ENCODE measurements around the gene SETD7. TPM values are rescaled to one million over a fixed set of nuclear protein-coding genes. Genes with fewer than 3 reads are reported as not detected.

The SETD7 gene
- polyA plus RNA-seq, 3 donors, result 14.1 to 16.8 (median 15.4) TPM

- H3K4me3 Mint-ChIP-seq, result no peak overlapping the region
Observed at GRCh38 chr4:139501527-139501926, 54.5 kb downstream of the SETD7 start.

GRCh38 chr4:139501117-139501516 is 54.9 kb downstream of the SETD7 start:
- no peak for TF ChIP-seq CTCF (IDR thresholded peaks at IDR 0.05)
- H3K4me1 Mint-ChIP-seq, result peaks cover 29% of the 10 kb centered on the region
- H3K36me3 Mint-ChIP-seq, result peaks cover 14 to 15% of the 10 kb centered on the region in 2 donors
- Histone ChIP-seq H3K9me3 (replicated peaks in 1 of 2; ENCODE audit: control insufficient read depth in 1 of 2, insufficient read depth in 1 of 2, low read length in 2 of 2) (no peaks in the 10 kb centered on the region), H3K4me2 (replicated peaks; ENCODE audit: extremely low read depth, low read length, poor library complexity, severe bottlenecking) (no peak overlapping the region), H2AFZ (ENCODE audit: insufficient read depth, low read depth, low read length, poor library complexity, severe bottlenecking) (no peak overlapping the region), H3K36me3 (replicated peaks in 1 of 2; ENCODE audit: control insufficient read depth in 1 of 2, insufficient read depth in 2 of 2, low read length in 2 of 2) (peaks cover under 1 to 13% of the 10 kb centered on the region in 2 donors), H3K27me3 (ENCODE audit: control insufficient read depth in 2 of 2, insufficient read depth in 2 of 2, low read length in 2 of 2) (no peaks in the 10 kb centered on the region), H3K79me2 (ENCODE audit: insufficient read depth, low read length) (no peaks in the 10 kb centered on the region), H3K4me1 (ENCODE audit: control insufficient read depth in 1 of 2, insufficient read depth in 2 of 2, low read length in 2 of 2) (peaks cover 5% of the 10 kb centered on the region in 2 donors), H3K9ac (ENCODE audit: insufficient read depth, low read length, poor library complexity, severe bottlenecking) (no peak overlapping the region), H3K27ac (ENCODE audit: low read depth in 1 of 2, low read length in 2 of 2) (no peak overlapping the region), H3K4me3 (replicated peaks in 1 of 3; ENCODE audit: low read depth in 2 of 3, low read length in 3 of 3) (no peak overlapping the region), H4K20me1 (ENCODE audit: insufficient read depth, low read length) (no peaks in the 10 kb centered on the region)
- WGBS (ENCODE audit: insufficient coverage), result 96% methylated on average over 3 of the region's 3 CpGs
- DNase-seq, result no peak
- no peak overlapping the region for H3K4me3 Mint-ChIP-seq
- H3K27ac Mint-ChIP-seq, result no peak overlapping the region
- peaks cover 0 to 4% (median 0%) of the 10 kb centered on the region in 7 donors for H3K9me3 Mint-ChIP-seq
- H3K27me3 Mint-ChIP-seq (ENCODE audit: low read depth in 3 of 3), result peaks cover 0 to 1% (median 0%) of the 10 kb centered on the region in 3 donors
- intact Hi-C loops (cut with micrococcal nuclease), result no loop called here

More at GRCh38 chr4:139501527-139501926, 54.5 kb downstream of the SETD7 start:
- peaks cover 0 to 1% (median 0%) of the 10 kb centered on the region in 3 donors for H3K27me3 Mint-ChIP-seq (ENCODE audit: low read depth in 3 of 3)
- no peaks in the 10 kb centered on the region for H3K27me3 ChIP-seq (ENCODE audit: control insufficient read depth in 2 of 2, insufficient read depth in 2 of 2, low read length in 2 of 2)
- H3K36me3 Mint-ChIP-seq, result peaks cover 16 to 17% of the 10 kb centered on the region in 2 donors
- intact Hi-C loops (cut with micrococcal nuclease), result no loop called here
- H3K4me1 Mint-ChIP-seq, result peaks cover 29% of the 10 kb centered on the region
- H4K20me1 ChIP-seq (ENCODE audit: insufficient read depth, low read length), result no peaks in the 10 kb centered on the region
- H2AFZ ChIP-seq (ENCODE audit: insufficient read depth, low read depth, low read length, poor library complexity, severe bottlenecking), result no peak overlapping the region
- peaks cover 5% of the 10 kb centered on the region in 2 donors for H3K4me1 ChIP-seq (ENCODE audit: control insufficient read depth in 1 of 2, insufficient read depth in 2 of 2, low read length in 2 of 2)
- H3K27ac Mint-ChIP-seq, result peak overlapping the region in 2 of 7 donors; percentile 32 to 38
- DNase-seq, result no peak
- H3K9me3 Mint-ChIP-seq, result peaks cover 0 to 4% (median 0%) of the 10 kb centered on the region in 7 donors
- peaks cover 2 to 17% of the 10 kb centered on the region in 2 donors for H3K36me3 ChIP-seq (replicated peaks in 1 of 2; ENCODE audit: control insufficient read depth in 1 of 2, insufficient read depth in 2 of 2, low read length in 2 of 2)
- no peaks in the 10 kb centered on the region for H3K9me3 ChIP-seq (replicated peaks in 1 of 2; ENCODE audit: control insufficient read depth in 1 of 2, insufficient read depth in 1 of 2, low read length in 2 of 2)
- no peak for TF ChIP-seq CTCF (IDR thresholded peaks at IDR 0.05)
- no peak overlapping the region for H3K9ac ChIP-seq (ENCODE audit: insufficient read depth, low read length, poor library complexity, severe bottlenecking)
- 99% methylated on average over 6 of the region's 6 CpGs for WGBS (ENCODE audit: insufficient coverage)
- no peaks in the 10 kb centered on the region for H3K79me2 ChIP-seq (ENCODE audit: insufficient read depth, low read length)
- H3K4me2 ChIP-seq (replicated peaks; ENCODE audit: extremely low read depth, low read length, poor library complexity, severe bottlenecking), result no peak overlapping the region
- no peak overlapping the region for H3K27ac ChIP-seq (ENCODE audit: low read depth in 1 of 2, low read length in 2 of 2)
- no peak overlapping the region for H3K4me3 ChIP-seq (replicated peaks in 1 of 3; ENCODE audit: low read depth in 2 of 3, low read length in 3 of 3)

Data from CD14-positive monocyte (primary cell).